ENCODE data around the gene FUCA2.
"Not testable (repeated sequence)": the region's sequence is repeated elsewhere in the genome, so short reads cannot be mapped to it uniquely, and the experiment has no call there.

The FUCA2 gene

GRCh38 chr6:143531720-143532499 is 20.4 kb upstream of the FUCA2 start:
- DNase-seq: no peak

- DNase-seq: no peak
Observed at GRCh38 chr6:143529095-143529494, 17.6 kb upstream of the FUCA2 start.

GRCh38 chr6:143528164-143528811 is 16.8 kb upstream of the FUCA2 start:
- DNase-seq: no peak

- no peak for DNase-seq
Observed at GRCh38 chr6:143527677-143528076, 16.2 kb upstream of the FUCA2 start.

GRCh38 chr6:143525356-143525755 is 13.8 kb upstream of the FUCA2 start:
- DNase-seq: no peak

- DNase-seq: no peak
Observed at GRCh38 chr6:143522039-143522600, 10.6 kb upstream of the FUCA2 start.

- no peak for DNase-seq
Observed at GRCh38 chr6:143517447-143517773, 5.9 kb upstream of the FUCA2 start.

- DNase-seq: no peak
Observed at GRCh38 chr6:143516690-143517446, 5.3 kb upstream of the FUCA2 start.

- no peak for DNase-seq
Observed at GRCh38 chr6:143515766-143516355, 4.3 kb upstream of the FUCA2 start.

- DNase-seq: no peak
Observed at GRCh38 chr6:143515061-143515760, 3.7 kb upstream of the FUCA2 start.

GRCh38 chr6:143513410-143513809 is 1.9 kb upstream of the FUCA2 start:
- DNase-seq: no peak

- DNase-seq: not testable (repeated sequence)
Observed at GRCh38 chr6:143510326-143510725, 1.2 kb downstream of the FUCA2 start.

GRCh38 chr6:143507358-143508145 is 4.0 kb downstream of the FUCA2 start:
- no peak for DNase-seq

- no peak for DNase-seq
Observed at GRCh38 chr6:143506620-143507019, 4.9 kb downstream of the FUCA2 start.

- no peak for DNase-seq
Observed at GRCh38 chr6:143506199-143506598, 5.3 kb downstream of the FUCA2 start.

GRCh38 chr6:143505537-143505936 is 6.0 kb downstream of the FUCA2 start:
- no peak for DNase-seq

GRCh38 chr6:143505111-143505510 is 6.4 kb downstream of the FUCA2 start:
- no peak for DNase-seq

- no peak for DNase-seq
Observed at GRCh38 chr6:143504369-143504768, 7.2 kb downstream of the FUCA2 start.

- DNase-seq: no peak
Observed at GRCh38 chr6:143501851-143502250, 9.7 kb downstream of the FUCA2 start.

GRCh38 chr6:143498428-143498827 is 13.1 kb downstream of the FUCA2 start:
- DNase-seq: no peak

GRCh38 chr6:143496974-143497373 is 14.5 kb downstream of the FUCA2 start:
- DNase-seq: no peak

GRCh38 chr6:143490775-143491174 is 20.7 kb downstream of the FUCA2 start:
- no peak for DNase-seq

Data from SIG-M5 (cell line).